ENCODE measurements around the gene JSRP1. TPM values are rescaled to one million over a fixed set of nuclear protein-coding genes. Genes with fewer than 3 reads are reported as not detected.

JSRP1 gene
- total RNA-seq, 4 donors from 2014 or later = not detected

GRCh38 chr19:2271234-2272103 lies 15.3 kb upstream of the JSRP1 start:
- peak overlapping the region; percentile 98 to 99 for H3K4me3 ChIP-seq
- DNase-seq = peak in 1 of 2 donors; percentile 40
- H3K4me1 ChIP-seq = peaks cover 3 to 20% of the 10 kb centered on the region in 2 donors
- peak overlapping the region; percentile 98 to 100 for H3K27ac ChIP-seq
- no peaks in the 10 kb centered on the region for H3K9me3 ChIP-seq
- intact Hi-C loops (cut with DNase I; ENCODE audit: low total_unique reads) = loop anchor here (5.0 to 10.0 kb wide), 2 partner anchors 34 to 117 kb away; partner anchors contain the start of genes AP3D1, PLEKHJ1 and SF3A2
- TF ChIP-seq CTCF (IDR thresholded peaks at IDR 0.05) = no peak
- no peak for TF ChIP-seq POLR2A (IDR thresholded peaks at IDR 0.05)
- H3K27me3 ChIP-seq = no peaks in the 10 kb centered on the region
- H3K36me3 ChIP-seq = no peaks in the 10 kb centered on the region

GRCh38 chr19:2270423-2271233 lies 14.4 kb upstream of the JSRP1 start:
- Histone ChIP-seq H3K27me3 (no peaks in the 10 kb centered on the region), H3K9me3 (no peaks in the 10 kb centered on the region), H3K36me3 (no peaks in the 10 kb centered on the region), H3K4me3 (peak overlapping the region; percentile 98 to 99), H3K4me1 (peaks cover 3 to 16% of the 10 kb centered on the region in 2 donors), H3K27ac (peak overlapping the region; percentile 98 to 100)
- intact Hi-C loops (cut with DNase I; ENCODE audit: low total_unique reads) = loop anchor here (5.0 to 10.0 kb wide), 2 partner anchors 33 to 116 kb away; partner anchors contain the start of genes AP3D1, PLEKHJ1 and SF3A2
- DNase-seq = peak; percentile 86 to 90
- peak; percentile 79 to 80 for TF ChIP-seq POLR2A (IDR thresholded peaks at IDR 0.05)
- TF ChIP-seq CTCF (IDR thresholded peaks at IDR 0.05) = no peak

- no peaks in the 10 kb centered on the region for H3K27me3 ChIP-seq
- DNase-seq = peak; percentile 51 to 62
- no peaks in the 10 kb centered on the region for H3K36me3 ChIP-seq
- intact Hi-C loops (cut with DNase I; ENCODE audit: low total_unique reads) = loop anchor here (5.0 to 10.0 kb wide), 2 partner anchors 33 to 115 kb away; partner anchors contain the start of genes AP3D1, PLEKHJ1 and SF3A2
- peak overlapping the region; percentile 98 to 100 for H3K27ac ChIP-seq
- H3K9me3 ChIP-seq = no peaks in the 10 kb centered on the region
- TF ChIP-seq POLR2A (IDR thresholded peaks at IDR 0.05) (no peak), CTCF (IDR thresholded peaks at IDR 0.05) (no peak)
- peak overlapping the region; percentile 98 to 99 for H3K4me3 ChIP-seq
- H3K4me1 ChIP-seq = peaks cover 3 to 12% of the 10 kb centered on the region in 2 donors
These were observed 13.9 kb upstream of the JSRP1 start for GRCh38 chr19:2270157-2270422.

GRCh38 chr19:2269244-2270156 lies 13.3 kb upstream of the JSRP1 start:
- H3K4me1 ChIP-seq = peaks cover 3 to 12% of the 10 kb centered on the region in 2 donors
- H3K27ac ChIP-seq = peak overlapping the region; percentile 98 to 100
- peak; percentile 98 to 99 for DNase-seq
- no peaks in the 10 kb centered on the region for H3K9me3 ChIP-seq
- intact Hi-C loops (cut with DNase I; ENCODE audit: low total_unique reads) = loop anchor here (5.0 to 10.0 kb wide), 2 partner anchors 32 to 115 kb away; partner anchors contain the start of genes AP3D1, PLEKHJ1 and SF3A2
- no peaks in the 10 kb centered on the region for H3K36me3 ChIP-seq
- peak in 1 of 4 experiments; percentile 69 for TF ChIP-seq CTCF (IDR thresholded peaks at IDR 0.05)
- TF ChIP-seq POLR2A (IDR thresholded peaks at IDR 0.05) = peak; percentile 99 to 100
- H3K4me3 ChIP-seq = peak overlapping the region; percentile 98 to 99
- no peaks in the 10 kb centered on the region for H3K27me3 ChIP-seq
